HepG2 (cell line): Measurements from ENCODE around the gene SLC25A45. TPM values are rescaled to one million over a fixed set of nuclear protein-coding genes. Genes with fewer than 3 reads are reported as not detected.

Experiments
- CCAR2 ChIP-seq: fragments of 200-400 bp; formaldehyde crosslinking; optimal IDR thresholded peaks from 2 replicates; pipeline ENCODE3; 2018; ENCODE audit warnings: low read depth, mild to moderate bottlenecking, low read length, moderate library complexity
- CCDC6 ChIP-seq: sonication (generic); formaldehyde crosslinking; IDR thresholded peaks from 2 replicates; pipeline ENCODE4 v1.8.1; 2022; ENCODE audit warnings: mild to moderate bottlenecking, missing genetic modification reagents, moderate library complexity
- FOSL2 ChIP-seq: sonication (generic); formaldehyde crosslinking; IDR thresholded peaks from 2 replicates; pipeline ENCODE4 v1.4.0; 2020; ENCODE audit warnings: missing genetic modification reagents
- FOXO1 ChIP-seq: sonication (generic); formaldehyde crosslinking; IDR thresholded peaks from 2 replicates; pipeline ENCODE4 v1.4.0; 2020; ENCODE audit warnings: missing genetic modification reagents
- ISL2 ChIP-seq: sonication (generic); formaldehyde crosslinking; IDR thresholded peaks from 2 replicates; pipeline ENCODE4 v1.5.0; 2020; ENCODE audit warnings: missing genetic modification reagents
- KDM4B ChIP-seq: sonication (generic); formaldehyde crosslinking; IDR thresholded peaks from 2 replicates; pipeline ENCODE4 v1.4.0; 2020; ENCODE audit warnings: missing genetic modification reagents
- MED8 ChIP-seq: sonication (generic); formaldehyde crosslinking; IDR thresholded peaks from 2 replicates; pipeline ENCODE4 v1.8.1; 2023; ENCODE audit warnings: mild to moderate bottlenecking, missing genetic modification reagents; ENCODE audit not compliant: insufficient replicate concordance
- MEIS2 ChIP-seq: sonication (generic); formaldehyde crosslinking; IDR thresholded peaks from 2 replicates; pipeline ENCODE4 v1.9.0; 2021; ENCODE audit warnings: mild to moderate bottlenecking, missing genetic modification reagents
- MIXL1 ChIP-seq: IDR thresholded peaks from 2 replicates; pipeline ENCODE4 v1.6.1; 2016
- NFE2L2 ChIP-seq: fragments of 150-350 bp; IDR thresholded peaks from 2 replicates; pipeline ENCODE4 v1.6.1; 2014; ENCODE audit warnings: low read length
- POLR2AphosphoS2 ChIP-seq: IDR thresholded peaks from 2 replicates; pipeline ENCODE4 v1.6.1; 2011; ENCODE audit warnings: low read depth, low read length, improper control_type of control experiment
- SMARCC2 ChIP-seq: fragments of 450-650 bp; IDR thresholded peaks from 2 replicates; pipeline ENCODE4 v1.6.1; 2017; ENCODE audit warnings: antibody characterized with exemption, mild to moderate bottlenecking
- SP5 ChIP-seq: IDR thresholded peaks from 2 replicates; pipeline ENCODE4 v1.6.1; 2016; ENCODE audit warnings: low read depth, borderline replicate concordance
- SRSF1 ChIP-seq: fragments of 200-400 bp; formaldehyde crosslinking; optimal IDR thresholded peaks from 2 replicates; pipeline ENCODE3; 2017; ENCODE audit warnings: mild to moderate bottlenecking, low read depth, low read length, moderate library complexity
- TOPORS ChIP-seq: sonication (generic); formaldehyde crosslinking; IDR thresholded peaks from 2 replicates; pipeline ENCODE4 v1.8.0; 2023; ENCODE audit warnings: mild to moderate bottlenecking, missing genetic modification reagents
- ZBTB3 ChIP-seq: sonication (generic); formaldehyde crosslinking; IDR thresholded peaks from 2 replicates; pipeline ENCODE4 v1.4.0; 2020; ENCODE audit warnings: low read depth, mild to moderate bottlenecking, moderate library complexity, missing genetic modification reagents, borderline replicate concordance
- ZC3H4 ChIP-seq: sonication (generic); formaldehyde crosslinking; IDR thresholded peaks from 2 replicates; pipeline ENCODE4 v1.4.0; 2020; ENCODE audit warnings: missing genetic modification reagents, borderline replicate concordance
- ZNF430 ChIP-seq: sonication (generic); formaldehyde crosslinking; IDR thresholded peaks from 2 replicates; pipeline ENCODE4 v1.9.0; 2021; ENCODE audit warnings: mild to moderate bottlenecking, missing genetic modification reagents
- ZNF672 ChIP-seq: sonication (generic); formaldehyde crosslinking; IDR thresholded peaks from 2 replicates; pipeline ENCODE4 v1.8.1; 2022; ENCODE audit warnings: missing genetic modification reagents
- ZNF772 ChIP-seq: sonication (generic); formaldehyde crosslinking; IDR thresholded peaks from 2 replicates; pipeline ENCODE4 v1.5.0; 2020; ENCODE audit warnings: mild to moderate bottlenecking, missing genetic modification reagents
- polyA plus RNA-seq, 8 experiments: library from polyadenylated mRNA; depleted of rRNA in 3 of 8; stranded (reverse) in 7 of 8; unstranded in 1 of 8; fragments of >200 nt; fragmentation: Illumina TruSeq in 4 of 8; extraction: Trizol in 4 of 8; gene quantifications; 2 replicates each; pipeline versions ENCODE4 v1.2.1 to v1.2.3, GENCODE V29; 2011 to 2016; ENCODE audit warnings: low read depth in 4 of 8, missing spikeins in 1 of 8, mixed read lengths in 1 of 8; ENCODE audit not compliant: insufficient read depth in 1 of 8
- total RNA-seq, 5 experiments: library from RNA; depleted of rRNA; stranded (reverse); fragments of >200 nt; fragmentation: Illumina TruSeq; extraction: Trizol; gene quantifications; 2 replicates each; pipeline ENCODE4 v1.2.3, GENCODE V29; 2016; ENCODE audit warnings: low read depth in 1 of 5
- TF ChIP-seq, protein P1 (sequence below): sonication (generic); formaldehyde crosslinking; IDR thresholded peaks from 2 replicates; pipeline ENCODE4 v1.4.0; 2020; ENCODE audit warnings: missing genetic modification reagents
- TF ChIP-seq, protein P2 (sequence below): sonication (generic); formaldehyde crosslinking; IDR thresholded peaks from 2 replicates; pipeline ENCODE4 v1.5.0; 2020; ENCODE audit warnings: missing genetic modification reagents, mild to moderate bottlenecking, borderline replicate concordance
- TF ChIP-seq, protein P3 (sequence below): sonication (generic); formaldehyde crosslinking; IDR thresholded peaks from 2 replicates; pipeline ENCODE4 v1.4.0; 2020; ENCODE audit warnings: mild to moderate bottlenecking, missing genetic modification reagents
- TF ChIP-seq, protein P4 (sequence below): sonication (generic); formaldehyde crosslinking; IDR thresholded peaks from 2 replicates; pipeline ENCODE4 v1.4.0; 2020; ENCODE audit warnings: missing genetic modification reagents; ENCODE audit errors: not compliant biosample characterization

SLC25A45 gene
- total and polyA plus RNA-seq, 2 of the 13 experiments (the other 11 are each of a cell fraction or from before 2014, with no cell fraction given): 1.2 to 3.4 TPM

DNA sequence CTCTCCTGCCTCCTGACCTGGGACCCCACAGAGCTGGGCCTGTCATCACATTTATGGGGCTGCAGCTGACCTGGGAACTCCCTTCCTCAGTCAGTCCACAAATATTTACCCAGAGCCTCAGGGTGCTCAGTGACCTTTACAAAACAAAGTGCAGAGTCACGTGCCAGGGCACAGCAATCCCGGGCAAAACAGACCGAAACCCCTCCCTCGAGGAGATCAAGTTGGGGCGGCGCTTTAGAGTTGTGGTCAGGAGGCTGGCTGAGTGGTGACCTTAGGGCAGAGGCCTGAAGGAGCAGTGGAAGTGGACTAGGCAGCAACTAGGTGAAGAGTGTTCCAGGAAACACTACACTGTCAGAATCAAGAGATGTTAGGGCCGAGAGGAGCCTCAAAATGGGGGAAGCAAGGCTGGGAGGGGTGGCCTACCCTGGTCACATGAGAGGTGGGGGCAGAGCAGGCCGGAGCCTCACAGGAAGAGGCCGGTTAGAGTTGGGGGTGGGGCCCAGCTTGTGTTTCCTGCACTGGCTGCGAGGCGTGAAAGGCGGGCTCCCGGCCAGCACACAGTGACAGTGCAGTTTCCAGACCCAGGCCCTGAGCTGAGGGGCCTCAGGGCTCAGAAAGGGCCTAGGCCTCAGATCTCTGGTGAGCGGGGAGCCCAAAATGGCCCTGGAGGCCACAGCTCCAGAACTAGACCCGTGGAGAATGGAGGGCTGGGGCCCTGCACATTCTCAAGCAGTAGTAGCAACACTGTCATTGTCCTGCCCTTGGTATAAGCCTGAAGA is 36.4 kb upstream of the SLC25A45 start (continued):
- TF ChIP-seq MED8 (CRISPR knock-in tag) (peak; percentile 98), KDM4B (CRISPR knock-in tag) (peak; percentile 82; the same call in 1 of the 2 replicates), SP5 (peak; percentile 96), SRSF1 (peak; percentile 48), NFE2L2 (peak; percentile 98), FOSL2 (CRISPR knock-in tag) (peak; percentile 79), POLR2AphosphoS2 (peak; percentile 67; the same call in 1 of the 2 replicates), SMARCC2 (no peak), FOXO1 (CRISPR knock-in tag) (peak; percentile 91; the same call in 1 of the 2 replicates), ZC3H4 (CRISPR knock-in tag) (peak; percentile 97), ZNF772 (CRISPR knock-in tag) (peak; percentile 69), ZNF672 (CRISPR knock-in tag) (no peak), CCAR2 (peak; percentile 50), ISL2 (CRISPR knock-in tag) (peak; percentile 69; the same call in 1 of the 2 replicates), ZNF430 (CRISPR knock-in tag) (peak; percentile 59), MIXL1 (CRISPR knock-in tag) (peak; percentile 82), TOPORS (CRISPR knock-in tag) (peak; percentile 76), MEIS2 (CRISPR knock-in tag) (peak; percentile 16), CCDC6 (peak; percentile 51), ZBTB3 (CRISPR knock-in tag) (peak; percentile 76; the same call in 1 of the 2 replicates)
- TF ChIP-seq, protein P1, sequence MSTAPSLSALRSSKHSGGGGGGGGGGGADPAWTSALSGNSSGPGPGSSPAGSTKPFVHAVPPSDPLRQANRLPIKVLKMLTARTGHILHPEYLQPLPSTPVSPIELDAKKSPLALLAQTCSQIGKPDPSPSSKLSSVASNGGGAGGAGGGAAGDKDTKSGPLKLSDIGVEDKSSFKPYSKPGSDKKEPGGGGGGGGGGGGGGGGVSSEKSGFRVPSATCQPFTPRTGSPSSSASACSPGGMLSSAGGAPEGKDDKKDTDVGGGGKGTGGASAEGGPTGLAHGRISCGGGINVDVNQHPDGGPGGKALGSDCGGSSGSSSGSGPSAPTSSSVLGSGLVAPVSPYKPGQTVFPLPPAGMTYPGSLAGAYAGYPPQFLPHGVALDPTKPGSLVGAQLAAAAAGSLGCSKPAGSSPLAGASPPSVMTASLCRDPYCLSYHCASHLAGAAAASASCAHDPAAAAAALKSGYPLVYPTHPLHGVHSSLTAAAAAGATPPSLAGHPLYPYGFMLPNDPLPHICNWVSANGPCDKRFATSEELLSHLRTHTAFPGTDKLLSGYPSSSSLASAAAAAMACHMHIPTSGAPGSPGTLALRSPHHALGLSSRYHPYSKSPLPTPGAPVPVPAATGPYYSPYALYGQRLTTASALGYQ (CRISPR knock-in tag): peak; percentile 92
- TF ChIP-seq, protein P2, sequence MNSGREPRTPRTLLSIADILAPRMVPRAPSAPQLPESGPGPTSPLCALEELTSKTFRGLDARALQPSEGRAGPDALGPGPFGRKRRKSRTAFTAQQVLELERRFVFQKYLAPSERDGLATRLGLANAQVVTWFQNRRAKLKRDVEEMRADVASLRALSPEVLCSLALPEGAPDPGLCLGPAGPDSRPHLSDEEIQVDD (CRISPR knock-in tag): 0 out of 2 replicates have a peak, but pooled peaks have one; percentile 52
- TF ChIP-seq, protein P3, sequence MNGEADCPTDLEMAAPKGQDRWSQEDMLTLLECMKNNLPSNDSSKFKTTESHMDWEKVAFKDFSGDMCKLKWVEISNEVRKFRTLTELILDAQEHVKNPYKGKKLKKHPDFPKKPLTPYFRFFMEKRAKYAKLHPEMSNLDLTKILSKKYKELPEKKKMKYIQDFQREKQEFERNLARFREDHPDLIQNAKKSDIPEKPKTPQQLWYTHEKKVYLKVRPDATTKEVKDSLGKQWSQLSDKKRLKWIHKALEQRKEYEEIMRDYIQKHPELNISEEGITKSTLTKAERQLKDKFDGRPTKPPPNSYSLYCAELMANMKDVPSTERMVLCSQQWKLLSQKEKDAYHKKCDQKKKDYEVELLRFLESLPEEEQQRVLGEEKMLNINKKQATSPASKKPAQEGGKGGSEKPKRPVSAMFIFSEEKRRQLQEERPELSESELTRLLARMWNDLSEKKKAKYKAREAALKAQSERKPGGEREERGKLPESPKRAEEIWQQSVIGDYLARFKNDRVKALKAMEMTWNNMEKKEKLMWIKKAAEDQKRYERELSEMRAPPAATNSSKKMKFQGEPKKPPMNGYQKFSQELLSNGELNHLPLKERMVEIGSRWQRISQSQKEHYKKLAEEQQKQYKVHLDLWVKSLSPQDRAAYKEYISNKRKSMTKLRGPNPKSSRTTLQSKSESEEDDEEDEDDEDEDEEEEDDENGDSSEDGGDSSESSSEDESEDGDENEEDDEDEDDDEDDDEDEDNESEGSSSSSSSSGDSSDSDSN: peak; percentile 88
- TF ChIP-seq, protein P4, sequence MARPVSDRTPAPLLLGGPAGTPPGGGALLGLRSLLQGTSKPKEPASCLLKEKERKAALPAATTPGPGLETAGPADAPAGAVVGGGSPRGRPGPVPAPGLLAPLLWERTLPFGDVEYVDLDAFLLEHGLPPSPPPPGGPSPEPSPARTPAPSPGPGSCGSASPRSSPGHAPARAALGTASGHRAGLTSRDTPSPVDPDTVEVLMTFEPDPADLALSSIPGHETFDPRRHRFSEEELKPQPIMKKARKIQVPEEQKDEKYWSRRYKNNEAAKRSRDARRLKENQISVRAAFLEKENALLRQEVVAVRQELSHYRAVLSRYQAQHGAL (CRISPR knock-in tag): peak; percentile 70
